Renal cortex interstitium (tissue), 11 donors: ENCODE results near the gene CTNNBL1. TPM values are rescaled to one million over a fixed set of nuclear protein-coding genes. Genes with fewer than 3 reads are reported as not detected.

Source experiments
- DNase-seq, 11 donors: peaks; one replicate each; pipeline ENCODE4 v3.0.0-alpha.2; 2013; ENCODE audit warnings: low read depth in 9 of 11, low spot score in 4 of 11; ENCODE audit errors: extremely low read depth in 1 of 11
- polyA plus RNA-seq, 3 donors: library from polyadenylated mRNA; unstranded; fragments of 120-200 nt; gene quantifications; one replicate each; pipeline ENCODE4 v1.2.1, GENCODE V29; 2013; ENCODE audit not compliant: insufficient read length in 3 of 3

The CTNNBL1 gene
- polyA plus RNA-seq, 3 donors, result 47.7 to 51.4 (median 48.2) TPM

GRCh38 chr20:37790900-37791299, 97.1 kb downstream of the CTNNBL1 start:
- DNase-seq, result no peak

GRCh38 chr20:37796121-37796520, 102.3 kb downstream of the CTNNBL1 start:
- no peak for DNase-seq

GRCh38 chr20:37796733-37797132, 102.9 kb downstream of the CTNNBL1 start:
- DNase-seq, result no peak

- DNase-seq, result no peak
These were observed 103.9 kb downstream of the CTNNBL1 start for GRCh38 chr20:37797669-37798175.

GRCh38 chr20:37798312-37798711, 104.5 kb downstream of the CTNNBL1 start:
- no peak for DNase-seq

- no peak for DNase-seq
These were observed 106.8 kb downstream of the CTNNBL1 start for GRCh38 chr20:37800618-37801017.

GRCh38 chr20:37801921-37802320, 108.1 kb downstream of the CTNNBL1 start:
- no peak for DNase-seq

GRCh38 chr20:37803438-37804307, 109.8 kb downstream of the CTNNBL1 start:
- DNase-seq, result peak in 3 of 11 donors; percentile 50 to 68 (median 63)

- no peak for DNase-seq
These were observed 111.0 kb downstream of the CTNNBL1 start for GRCh38 chr20:37804584-37805566.

- DNase-seq, result no peak
These were observed 113.8 kb downstream of the CTNNBL1 start for GRCh38 chr20:37807471-37808232.

- no peak for DNase-seq
These were observed 114.6 kb downstream of the CTNNBL1 start for GRCh38 chr20:37808233-37809070.

- DNase-seq, result no peak
These were observed 116.2 kb downstream of the CTNNBL1 start for GRCh38 chr20:37810027-37810426.

- DNase-seq, result no peak
These were observed 122.2 kb downstream of the CTNNBL1 start for GRCh38 chr20:37816003-37816402.

- no peak for DNase-seq
These were observed 122.9 kb downstream of the CTNNBL1 start for GRCh38 chr20:37816726-37817125.

- DNase-seq, result no peak
These were observed 127.9 kb downstream of the CTNNBL1 start for GRCh38 chr20:37821696-37822095.

- peak in 3 of 11 donors; percentile 24 to 51 (median 35) for DNase-seq
These were observed 128.3 kb downstream of the CTNNBL1 start for GRCh38 chr20:37822141-37822601.

GRCh38 chr20:37823296-37823980, 129.6 kb downstream of the CTNNBL1 start:
- no peak for DNase-seq
